Neutrophil (primary cell): ENCODE measurements around the gene LY6G6F.

Source experiments
- H3K27ac ChIP-seq: fragments of 200-600 bp; sonication (generic); 2 replicates; pipeline ENCODE4 v1.5.1; 2016; ENCODE audit warnings: mild to moderate bottlenecking, moderate library complexity
- H3K27me3 ChIP-seq: fragments of 200-600 bp; sonication (generic); 2 replicates; pipeline ENCODE4 v1.6.0; 2016; ENCODE audit warnings: mild to moderate bottlenecking
- H3K36me3 ChIP-seq: fragments of 200-600 bp; sonication (generic); 2 replicates; pipeline ENCODE4 v1.5.1; 2017
- H3K4me1 ChIP-seq, 2 experiments: fragments of 200-600 bp in 1 of 2; sonication (generic) in 1 of 2; 1 replicate in 1 of 2; 2 replicates in 1 of 2; pipeline versions ENCODE4 v1.5.1 to v1.6.1; 2013 to 2016; ENCODE audit warnings: low read depth in 1 of 2, low read length in 1 of 2, mild to moderate bottlenecking in 1 of 2, moderate library complexity in 1 of 2; ENCODE audit not compliant: control insufficient read depth in 1 of 2, insufficient read depth in 1 of 2
- H3K4me3 ChIP-seq, 2 experiments: fragments of 200-600 bp in 1 of 2; sonication (generic) in 1 of 2; 1 replicate in 1 of 2; 2 replicates in 1 of 2; pipeline ENCODE4 v1.5.1; 2013 to 2016; ENCODE audit warnings: low read depth in 1 of 2, low read length in 1 of 2, mild to moderate bottlenecking in 1 of 2, moderate library complexity in 1 of 2
- H3K9me3 ChIP-seq: fragments of 200-600 bp; sonication (generic); 2 replicates; pipeline ENCODE4 v1.5.1; 2016
- CTCF ChIP-seq: fragments of 200-600 bp; sonication (generic); IDR thresholded peaks from 2 replicates; pipeline ENCODE4 v1.5.1; 2016; ENCODE audit warnings: antibody characterized with exemption

The LY6G6F gene

GRCh38 chr6:31683591-31683990 is 23.1 kb upstream of the LY6G6F start:
- TF ChIP-seq CTCF, result no peak
- Histone ChIP-seq H3K4me3 (no peak overlapping the region), H3K4me1 (peaks cover 16 to 20% of the 10 kb centered on the region in 2 experiments), H3K27me3 (peaks cover 19% of the 10 kb centered on the region), H3K36me3 (peaks cover 56% of the 10 kb centered on the region), H3K9me3 (no peaks in the 10 kb centered on the region), H3K27ac (peak overlapping the region; percentile 25)

- no peaks in the 10 kb centered on the region for H3K9me3 ChIP-seq
- no peak for TF ChIP-seq CTCF
Measured at GRCh38 chr6:31686483-31686882, 20.2 kb upstream of the LY6G6F start.

GRCh38 chr6:31687321-31687720 is 19.3 kb upstream of the LY6G6F start:
- Histone ChIP-seq H3K36me3 (peaks cover 93% of the 10 kb centered on the region), H3K27ac (no peak overlapping the region), H3K27me3 (peaks cover 8% of the 10 kb centered on the region), H3K4me3 (no peak overlapping the region), H3K4me1 (peaks cover 0 to 6% of the 10 kb centered on the region in 2 experiments), H3K9me3 (no peaks in the 10 kb centered on the region)
- TF ChIP-seq CTCF, result no peak

More at GRCh38 chr6:31686483-31686882, 20.2 kb upstream of the LY6G6F start:
- Histone ChIP-seq H3K36me3 (peaks cover 85% of the 10 kb centered on the region), H3K27ac (peak overlapping the region; percentile 36), H3K4me3 (no peak overlapping the region), H3K27me3 (peaks cover 16% of the 10 kb centered on the region), H3K4me1 (peaks cover 3 to 9% of the 10 kb centered on the region in 2 experiments)

GRCh38 chr6:31687860-31688693 is 18.6 kb upstream of the LY6G6F start:
- Histone ChIP-seq H3K4me3 (no peak overlapping the region), H3K9me3 (no peaks in the 10 kb centered on the region), H3K27ac (no peak overlapping the region), H3K4me1 (peaks cover 0 to 4% of the 10 kb centered on the region in 2 experiments), H3K36me3 (peaks cover 97% of the 10 kb centered on the region), H3K27me3 (peaks cover 3% of the 10 kb centered on the region)
- no peak for TF ChIP-seq CTCF

DNA sequence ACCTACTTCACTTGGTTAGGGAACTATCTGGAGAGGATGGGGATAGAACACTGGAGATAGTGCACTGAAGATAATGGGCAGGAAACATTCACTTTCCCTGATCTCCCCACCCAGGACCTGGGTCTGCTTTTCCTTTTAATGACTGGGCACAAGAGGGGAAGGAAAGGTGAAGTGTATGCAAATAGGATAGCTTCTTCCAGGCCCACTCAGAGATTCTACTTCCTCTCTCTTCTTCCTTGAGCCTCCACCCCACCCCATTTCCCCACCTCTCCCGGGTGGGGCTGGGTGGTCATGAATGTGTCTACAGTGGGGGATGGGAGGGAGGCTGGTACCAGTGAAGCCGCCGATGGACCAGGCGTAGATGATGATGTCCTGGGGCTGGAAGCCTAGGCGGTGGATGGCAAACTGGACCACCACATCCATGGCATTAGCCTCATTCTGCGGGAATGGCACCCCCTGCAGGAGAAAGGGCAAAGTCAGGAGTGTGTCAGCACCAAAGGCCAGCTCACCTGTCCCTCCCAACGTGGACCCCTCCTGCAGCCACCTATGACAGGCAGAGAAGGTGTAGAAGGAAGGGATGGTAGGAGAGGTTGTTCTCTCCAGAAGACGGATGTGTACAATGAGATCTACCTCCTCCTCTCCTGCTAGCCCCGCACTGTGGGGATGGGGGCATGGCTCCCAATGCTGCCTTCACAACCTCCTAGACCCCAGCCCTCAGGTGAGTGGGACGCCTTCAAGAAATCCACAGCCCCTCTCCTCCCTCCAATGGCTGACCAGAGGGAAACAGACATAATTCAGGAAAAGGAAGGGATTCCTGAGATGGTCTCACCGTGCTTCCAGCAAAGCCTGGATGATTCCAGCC is 17.2 kb upstream of the LY6G6F start:
- Histone ChIP-seq H3K4me3 (no peak overlapping the region), H3K27me3 (no peaks in the 10 kb centered on the region), H3K27ac (peak overlapping the region; percentile 23), H3K9me3 (no peaks in the 10 kb centered on the region), H3K36me3 (peaks cover 98% of the 10 kb centered on the region), H3K4me1 (no peaks in the 10 kb centered on the region)
- TF ChIP-seq CTCF, result no peak
